Stimulated activated CD4-positive, alpha-beta T cell treated with anti-CD3 and anti-CD28 coated beads, Interleukin-2, amount 100 ng/mL, for 24 hours (primary cell): ENCODE data around the gene DLGAP1.

Experiments used
- DNase-seq, 2 donors: peaks; one replicate each; pipeline ENCODE4 v3.0.0-alpha.2; 2020

Gene DLGAP1

DNA sequence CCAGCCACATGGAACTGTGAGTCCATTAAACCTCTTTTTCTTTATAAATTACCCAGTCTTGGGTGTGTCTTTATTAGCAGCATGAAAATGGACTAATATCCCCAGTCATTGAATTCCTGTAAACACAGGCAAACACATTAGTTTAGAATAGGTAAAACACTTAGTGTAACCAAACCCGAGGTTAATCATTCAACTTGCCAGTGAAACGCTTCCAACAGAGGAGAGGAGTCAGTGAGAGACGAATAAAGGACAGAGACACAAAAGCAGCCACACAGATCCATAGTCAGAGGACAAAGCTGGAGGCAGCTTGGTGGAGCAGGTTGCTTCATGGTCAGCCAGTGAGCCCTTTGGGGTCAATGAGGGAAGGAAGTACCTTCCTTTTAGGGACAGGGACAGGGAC is 657.1 kb downstream of the DLGAP1 start:
- DNase-seq = no peak

GRCh38 chr18:3796434-3796833 is 658.7 kb downstream of the DLGAP1 start:
- no peak for DNase-seq

- no peak for DNase-seq
These were observed 660.4 kb downstream of the DLGAP1 start for GRCh38 chr18:3794537-3795348.

GRCh38 chr18:3793545-3793944 is 661.6 kb downstream of the DLGAP1 start:
- DNase-seq = no peak

GRCh38 chr18:3793111-3793510 is 662.0 kb downstream of the DLGAP1 start:
- DNase-seq = no peak

DNA sequence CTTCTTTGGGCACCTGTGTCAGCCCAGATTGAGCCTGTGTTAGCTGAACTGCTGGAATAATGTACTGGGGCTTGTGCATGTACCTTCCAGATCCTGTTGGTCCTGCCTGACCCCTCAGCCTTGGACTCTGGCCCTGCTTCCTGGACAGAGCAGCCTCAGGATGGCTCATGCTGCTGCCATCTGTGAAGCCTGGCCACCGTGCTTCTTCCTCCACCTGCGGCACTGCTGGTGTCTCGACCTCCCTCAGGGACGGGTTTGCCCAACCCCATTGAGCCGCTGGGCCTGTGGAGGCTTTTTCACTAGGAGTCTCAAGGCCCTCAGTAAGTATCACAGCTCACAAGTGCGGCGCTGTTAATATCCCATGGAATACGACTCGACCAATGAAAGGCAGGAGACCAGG is 662.4 kb downstream of the DLGAP1 start:
- no peak for DNase-seq

DNA sequence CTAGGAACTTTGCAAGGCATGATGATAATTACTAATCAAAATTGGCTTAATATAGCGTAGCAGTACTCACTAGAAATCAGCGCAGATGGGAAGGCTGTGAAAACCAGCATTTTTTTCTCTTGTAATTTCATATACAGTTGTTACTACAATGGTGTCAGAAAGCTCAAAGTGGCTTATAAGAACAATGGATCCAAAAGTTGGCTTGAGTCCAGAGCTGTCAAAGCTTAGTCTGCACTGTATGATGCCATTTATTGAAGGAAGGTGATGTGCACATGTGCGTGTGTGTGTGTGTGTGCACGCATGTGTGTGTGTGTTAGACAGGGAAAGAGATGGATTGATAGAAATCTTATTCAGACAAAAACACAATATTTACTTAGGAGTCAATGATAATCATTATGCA is 663.9 kb downstream of the DLGAP1 start:
- no peak for DNase-seq

GRCh38 chr18:3790703-3791102 is 664.4 kb downstream of the DLGAP1 start:
- DNase-seq = no peak

- DNase-seq = no peak
These were observed 665.6 kb downstream of the DLGAP1 start for GRCh38 chr18:3789525-3789924.

- DNase-seq = no peak
These were observed 670.2 kb downstream of the DLGAP1 start for GRCh38 chr18:3784949-3785348.

- DNase-seq = no peak
These were observed 672.2 kb downstream of the DLGAP1 start for GRCh38 chr18:3782901-3783300.

GRCh38 chr18:3777719-3778118 is 677.4 kb downstream of the DLGAP1 start:
- DNase-seq = no peak

GRCh38 chr18:3777122-3777521 is 678.0 kb downstream of the DLGAP1 start:
- DNase-seq = no peak

DNA sequence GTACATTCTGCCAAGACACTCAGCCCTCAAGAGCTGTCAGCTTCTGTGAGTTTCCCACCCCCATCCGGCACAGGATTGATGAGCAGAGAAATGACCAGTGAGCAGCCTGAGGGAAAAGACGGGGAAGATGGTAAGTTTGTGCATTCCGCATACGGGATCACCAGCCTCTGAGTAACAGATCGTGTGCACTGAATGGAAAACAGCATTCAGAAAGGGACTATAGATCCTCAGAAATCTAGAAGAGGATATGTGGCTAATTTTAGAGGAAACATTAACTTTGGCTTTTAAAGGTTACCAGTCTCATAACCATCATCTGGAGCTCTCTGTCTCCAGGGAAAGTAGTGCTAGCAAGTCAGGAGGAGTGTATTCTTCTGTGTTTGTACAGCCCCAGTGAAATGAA is 679.1 kb downstream of the DLGAP1 start:
- no peak for DNase-seq

DNA sequence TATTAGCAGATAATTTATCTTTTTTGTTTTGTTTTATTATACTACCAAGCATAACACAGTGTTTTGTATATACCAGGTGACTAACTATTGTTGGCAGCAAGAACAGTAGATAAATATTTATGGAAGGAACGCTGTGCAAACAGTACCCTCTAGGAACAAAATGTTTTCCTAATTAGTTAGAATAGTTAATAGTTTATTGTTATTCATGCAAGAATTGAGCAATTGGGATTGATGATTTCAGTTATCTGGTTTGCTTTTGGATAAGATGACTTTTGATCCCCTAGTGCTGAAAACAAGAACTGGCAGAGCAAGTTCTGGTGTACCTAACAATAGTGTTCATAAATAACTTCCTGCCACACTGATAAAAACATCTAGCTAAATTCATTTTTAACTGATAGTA is 681.8 kb downstream of the DLGAP1 start:
- DNase-seq = no peak

GRCh38 chr18:3771121-3771971 is 683.8 kb downstream of the DLGAP1 start:
- peak; percentile 82 to 88 for DNase-seq

GRCh38 chr18:3761266-3761665 is 693.8 kb downstream of the DLGAP1 start:
- DNase-seq = no peak

DNA sequence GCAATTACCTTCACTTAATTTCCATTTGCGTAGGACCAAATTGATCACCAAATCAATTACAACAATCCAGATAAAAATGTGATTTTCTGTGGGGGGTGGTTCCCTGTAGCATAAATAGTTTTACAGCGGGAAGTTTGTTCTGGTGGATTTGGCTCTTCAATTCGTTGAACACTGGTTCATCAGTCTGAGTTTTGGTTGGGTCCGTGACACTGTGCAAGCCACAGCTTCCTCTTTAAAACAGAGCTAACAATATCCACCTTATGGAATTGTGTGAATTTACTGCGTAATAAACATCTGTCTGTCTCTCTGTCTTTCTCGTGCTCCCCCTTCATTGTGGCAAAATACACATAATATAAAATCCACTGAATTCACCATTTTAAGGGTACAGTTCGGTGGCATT is 694.4 kb downstream of the DLGAP1 start:
- DNase-seq = no peak

- no peak for DNase-seq
These were observed 696.0 kb downstream of the DLGAP1 start for GRCh38 chr18:3759099-3759498.

DNA sequence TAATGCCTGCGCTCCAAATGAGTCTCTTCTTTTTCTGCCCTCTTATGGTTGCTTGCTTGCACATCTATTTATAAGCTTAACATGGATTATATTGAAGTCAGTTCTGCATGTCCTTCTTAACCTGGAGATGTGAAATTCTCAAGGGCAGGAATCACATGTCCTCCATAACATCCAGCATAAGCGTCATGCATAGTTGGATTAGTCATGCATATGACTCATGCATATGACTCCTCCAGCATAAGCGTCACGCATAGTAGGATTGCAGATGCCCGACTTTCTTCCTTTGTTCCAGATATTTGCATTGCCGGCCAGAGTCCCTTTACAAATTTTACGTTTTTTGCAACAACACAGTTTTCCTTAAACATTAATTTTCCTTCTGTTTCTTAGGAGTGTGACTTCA is 696.6 kb downstream of the DLGAP1 start:
- no peak for DNase-seq

DNA sequence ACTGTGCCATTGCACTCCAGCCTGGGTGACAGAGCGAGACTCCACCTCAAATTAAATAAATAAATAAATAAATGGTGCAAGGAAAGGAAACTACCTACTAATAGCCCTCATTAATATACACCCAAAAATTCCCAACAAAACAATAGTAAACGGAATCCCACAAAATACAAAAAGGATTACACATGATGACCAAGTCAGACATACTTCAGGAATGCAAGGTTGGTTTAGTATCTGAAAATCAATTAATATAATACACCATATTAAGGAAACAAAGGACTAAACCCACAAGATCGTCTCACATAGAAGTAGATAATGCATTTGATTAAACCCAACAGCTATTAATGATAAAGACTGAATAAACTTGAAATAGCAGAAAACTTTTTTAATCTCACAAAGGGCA is 697.7 kb downstream of the DLGAP1 start:
- no peak for DNase-seq

DNA sequence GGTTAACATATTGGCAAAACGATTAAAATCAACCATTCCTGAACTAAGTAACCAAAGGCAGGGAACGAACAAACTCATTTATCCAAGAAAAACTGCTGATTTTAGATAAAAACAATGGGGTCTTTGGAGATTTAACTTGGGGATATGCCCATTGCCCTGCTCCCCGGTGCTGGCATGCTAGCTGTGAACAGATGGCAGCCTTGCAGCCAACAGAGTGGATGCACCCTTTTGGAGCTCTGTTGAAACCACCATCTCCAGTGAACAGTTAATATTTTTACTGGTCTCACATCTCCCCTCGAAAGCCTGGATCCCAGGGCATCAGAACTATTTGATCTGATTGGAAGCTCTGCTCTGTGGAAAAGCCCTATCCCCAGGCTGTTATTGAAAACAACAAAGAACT is 702.0 kb downstream of the DLGAP1 start:
- no peak for DNase-seq

GRCh38 chr18:3748086-3748485 is 707.0 kb downstream of the DLGAP1 start:
- no peak for DNase-seq
